GM12892 (cell line): ENCODE measurements around the gene HMGB1.

Experiments used
- POLR2A ChIP-seq: IDR thresholded peaks from 2 replicates; pipeline ENCODE4 v1.6.1; 2011; ENCODE audit warnings: low read depth, low read length, control low read depth
- POLR2AphosphoS5 ChIP-seq: IDR thresholded peaks from 2 replicates; pipeline ENCODE4 v1.6.1; 2011; ENCODE audit warnings: low read depth, low read length, control low read depth
- TAF1 ChIP-seq: IDR thresholded peaks from 2 replicates; pipeline ENCODE4 v1.6.1; 2011; ENCODE audit warnings: low read depth, mild to moderate bottlenecking, control low read depth, low read length, borderline replicate concordance

DNA sequence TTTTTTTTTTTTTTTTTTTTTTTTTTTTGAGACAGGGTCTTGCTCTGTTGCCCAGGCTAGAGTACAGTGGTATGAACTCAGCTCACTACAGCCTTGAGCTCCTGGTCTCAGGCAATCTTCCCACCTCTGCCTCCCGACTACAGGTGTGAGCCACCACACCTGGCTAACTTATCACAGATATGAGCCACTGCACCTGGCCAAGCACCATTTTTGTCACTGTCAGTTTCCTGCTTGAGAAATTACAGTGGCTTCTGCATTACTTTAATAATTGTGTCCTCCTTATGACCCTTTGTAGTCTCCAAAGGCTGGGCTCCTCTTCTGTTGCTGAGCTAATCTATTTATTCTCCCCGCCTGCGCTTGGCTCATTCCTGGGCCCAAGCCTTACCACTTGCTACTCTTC lies 27.4 kb downstream of the HMGB1 start:
- TF ChIP-seq POLR2AphosphoS5 (no peak), TAF1 (no peak), POLR2A (no peak)
